ENCODE measurements around the gene CHTF18.

The CHTF18 gene

GRCh38 chr16:759110-759910, 29.1 kb upstream of the CHTF18 start:
- DNase-seq: no peak
- intact Hi-C loops (cut with DNase I): no loop called here

GRCh38 chr16:760065-760464, 28.4 kb upstream of the CHTF18 start:
- intact Hi-C loops (cut with DNase I): no loop called here
- DNase-seq: no peak

DNA sequence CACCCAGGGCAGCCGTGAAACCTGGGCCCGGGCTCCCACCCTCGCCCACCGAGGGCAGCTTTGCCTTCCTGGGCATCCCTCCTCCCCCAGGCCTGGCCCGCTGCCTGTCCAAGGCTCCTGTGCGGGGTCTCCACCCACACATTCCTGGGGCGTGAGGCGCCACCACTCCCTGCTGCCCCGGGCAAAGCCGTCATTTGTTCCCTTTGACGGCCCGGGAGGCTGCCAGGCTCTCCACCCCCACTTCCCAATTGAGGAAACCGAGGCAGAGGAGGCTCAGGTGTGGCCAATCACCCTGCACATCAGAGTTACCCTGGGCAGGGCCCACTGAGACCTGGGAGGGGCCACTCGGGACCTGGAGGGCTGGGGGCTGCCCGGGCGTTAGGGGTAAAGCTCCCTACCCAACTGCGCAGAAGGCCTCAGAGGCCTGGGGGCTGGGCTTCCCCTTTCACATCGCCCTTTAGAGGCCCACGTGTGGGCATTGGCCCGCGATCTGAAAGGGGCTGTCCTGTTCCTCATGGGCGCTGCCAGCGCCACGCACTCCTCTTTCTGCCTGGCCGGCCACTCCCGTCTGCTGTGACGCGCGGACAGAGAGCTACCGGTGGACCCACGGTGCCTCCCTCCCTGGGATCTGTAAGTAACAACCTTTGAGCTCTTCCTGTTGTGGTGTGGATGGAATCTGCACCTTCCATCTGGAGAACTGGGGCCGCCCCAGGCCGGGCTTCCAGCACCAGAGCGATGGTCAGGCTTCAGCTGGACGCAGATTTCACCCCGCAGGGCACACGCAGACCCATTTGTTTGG, 27.7 kb upstream of the CHTF18 start, which contains the start of gene MSLN:
Gene MSLN, plus strand, starts transcription at position 190 of the 799 bp plus-strand sequence. CDS start 1,947 bp downstream, outside the sequence.
- intact Hi-C loops (cut with DNase I): no loop called here
- DNase-seq: no peak

DNA sequence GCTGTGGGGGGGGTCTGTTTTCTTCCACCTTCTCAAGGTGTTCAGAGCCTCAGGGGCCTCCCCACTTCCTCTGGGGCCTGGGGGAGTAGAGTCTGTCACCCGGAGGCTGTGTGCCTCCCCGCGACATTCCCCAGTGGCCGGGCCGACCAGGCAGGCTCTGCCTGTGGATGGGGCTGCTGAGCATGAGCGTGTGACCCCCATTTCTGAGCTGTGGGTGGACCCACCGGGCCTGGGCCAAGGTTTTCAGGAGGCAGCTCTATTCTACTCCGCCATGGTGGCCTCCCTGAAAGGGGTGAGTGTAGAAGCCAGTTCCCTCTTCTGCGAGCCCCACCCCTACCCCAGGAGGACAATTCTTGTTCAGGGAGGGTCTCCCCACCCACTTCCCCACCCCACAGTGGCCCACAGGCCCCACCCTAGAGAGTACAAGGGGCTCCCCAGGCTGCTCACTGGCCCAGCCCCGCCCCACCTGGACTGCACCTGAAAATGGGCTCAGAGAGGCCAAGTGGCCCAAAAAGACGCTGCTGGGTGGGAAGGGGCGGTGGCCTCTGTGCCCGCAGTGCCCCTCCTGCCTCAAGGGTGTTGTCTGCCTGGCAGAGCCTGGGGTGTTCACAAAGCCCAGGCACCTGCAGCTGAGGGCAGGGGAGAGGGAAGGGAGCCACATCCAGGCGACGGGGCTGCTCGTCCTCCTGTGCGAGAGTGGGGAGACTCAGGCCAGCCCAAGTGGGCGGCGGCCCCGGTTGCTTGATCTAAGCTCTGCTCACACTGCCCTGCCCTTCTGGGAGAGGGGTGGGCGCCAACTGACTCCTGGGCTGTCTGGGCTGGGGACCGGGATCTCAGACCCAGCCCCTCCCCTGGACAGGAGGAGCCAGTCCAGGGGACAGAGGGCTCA, 26.6 kb upstream of the CHTF18 start:
- DNase-seq: no peak
- intact Hi-C loops (cut with DNase I): no loop called here

DNA sequence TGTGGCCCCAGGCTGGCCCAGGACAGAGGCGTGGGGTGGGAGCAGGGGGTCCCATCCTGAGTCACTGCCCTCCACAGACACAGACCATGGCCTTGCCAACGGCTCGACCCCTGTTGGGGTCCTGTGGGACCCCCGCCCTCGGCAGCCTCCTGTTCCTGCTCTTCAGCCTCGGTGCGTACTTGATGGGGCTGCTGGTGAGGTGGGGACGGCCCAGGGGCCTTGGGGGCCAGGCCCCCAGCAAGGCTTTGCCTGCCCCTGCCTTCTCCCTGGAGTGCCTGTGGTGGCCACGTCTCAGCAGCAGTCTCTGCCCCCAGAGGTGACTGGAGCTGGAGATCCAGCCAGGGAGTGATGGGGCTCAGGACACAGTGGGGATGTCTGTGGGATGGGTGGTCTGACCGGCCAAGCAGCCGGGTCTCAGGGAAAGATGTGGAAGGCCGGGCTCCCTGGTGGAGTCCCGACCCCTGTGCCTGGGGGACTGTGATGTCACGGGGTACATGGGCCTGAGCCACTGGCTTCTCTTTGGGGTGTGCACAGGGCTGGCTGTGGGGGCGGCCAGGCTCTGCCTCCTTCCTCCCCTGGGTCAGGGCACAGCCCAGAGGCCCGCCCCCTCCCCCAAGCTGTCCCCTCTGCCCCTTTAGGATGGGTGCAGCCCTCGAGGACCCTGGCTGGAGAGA, 25.7 kb upstream of the CHTF18 start:
- no peak for DNase-seq
- intact Hi-C loops (cut with DNase I): no loop called here

DNA sequence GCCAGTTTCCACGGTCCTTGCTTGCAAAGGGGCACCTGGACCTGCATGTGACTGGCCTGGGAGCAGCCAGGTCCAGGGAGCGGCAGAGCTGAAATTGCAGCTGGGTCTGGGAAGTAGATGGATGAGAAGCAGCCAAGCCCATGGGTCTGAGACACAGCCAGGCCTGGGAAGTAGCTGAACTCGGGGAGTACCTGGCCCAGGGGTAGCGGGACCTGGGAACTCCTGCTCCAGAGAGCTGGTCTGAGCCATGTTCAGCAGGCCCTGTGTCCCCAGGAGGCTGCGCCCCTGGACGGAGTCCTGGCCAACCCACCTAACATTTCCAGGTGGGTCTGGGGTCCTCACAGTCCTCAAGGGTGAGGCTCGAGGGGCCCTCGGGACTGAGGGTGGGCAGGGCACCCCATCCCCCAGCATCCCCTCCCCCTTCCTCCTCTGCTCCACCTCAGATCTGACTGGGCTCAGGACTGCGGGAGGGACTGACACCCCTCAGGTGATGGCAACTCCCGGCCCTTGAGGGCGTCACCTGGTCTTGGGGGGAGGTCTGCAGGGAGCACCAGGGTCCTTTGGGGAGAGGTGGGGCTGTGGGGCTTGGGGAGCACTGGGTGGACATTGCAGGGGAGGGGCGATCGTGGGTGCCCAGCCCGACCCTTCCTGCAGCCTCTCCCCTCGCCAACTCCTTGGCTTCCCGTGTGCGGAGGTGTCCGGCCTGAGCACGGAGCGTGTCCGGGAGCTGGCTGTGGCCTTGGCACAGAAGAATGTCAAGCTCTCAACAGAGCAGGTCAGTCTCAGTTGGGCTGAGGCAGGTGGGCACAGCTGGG, 24.8 kb upstream of the CHTF18 start:
- intact Hi-C loops (cut with DNase I): no loop called here
- no peak for DNase-seq

GRCh38 chr16:764184-764750, 24.2 kb upstream of the CHTF18 start:
- intact Hi-C loops (cut with DNase I): no loop called here

GRCh38 chr16:764848-765487, 23.5 kb upstream of the CHTF18 start:
- DNase-seq: no peak
- intact Hi-C loops (cut with DNase I): no loop called here

More at GRCh38 chr16:764184-764750, 24.2 kb upstream of the CHTF18 start:
- DNase-seq: no peak

GRCh38 chr16:765488-765865, 22.9 kb upstream of the CHTF18 start:
- no peak for DNase-seq
- intact Hi-C loops (cut with DNase I): no loop called here

GRCh38 chr16:766008-766819, 22.2 kb upstream of the CHTF18 start:
- no peak for DNase-seq
- intact Hi-C loops (cut with DNase I): no loop called here

GRCh38 chr16:766820-767640, 21.4 kb upstream of the CHTF18 start:
- no peak for DNase-seq
- intact Hi-C loops (cut with DNase I): no loop called here

GRCh38 chr16:767743-768235, 20.6 kb upstream of the CHTF18 start:
- intact Hi-C loops (cut with DNase I): no loop called here
- DNase-seq: no peak

GRCh38 chr16:768428-768827, 20.0 kb upstream of the CHTF18 start:
- DNase-seq: no peak
- intact Hi-C loops (cut with DNase I): no loop called here

GRCh38 chr16:769184-769784, 19.1 kb upstream of the CHTF18 start:
- peak in 1 of 10 donors; percentile 67 for DNase-seq
- intact Hi-C loops (cut with DNase I): no loop called here

- intact Hi-C loops (cut with DNase I): no loop called here
- no peak for DNase-seq
Observed at GRCh38 chr16:769934-770333, 18.5 kb upstream of the CHTF18 start.

DNA sequence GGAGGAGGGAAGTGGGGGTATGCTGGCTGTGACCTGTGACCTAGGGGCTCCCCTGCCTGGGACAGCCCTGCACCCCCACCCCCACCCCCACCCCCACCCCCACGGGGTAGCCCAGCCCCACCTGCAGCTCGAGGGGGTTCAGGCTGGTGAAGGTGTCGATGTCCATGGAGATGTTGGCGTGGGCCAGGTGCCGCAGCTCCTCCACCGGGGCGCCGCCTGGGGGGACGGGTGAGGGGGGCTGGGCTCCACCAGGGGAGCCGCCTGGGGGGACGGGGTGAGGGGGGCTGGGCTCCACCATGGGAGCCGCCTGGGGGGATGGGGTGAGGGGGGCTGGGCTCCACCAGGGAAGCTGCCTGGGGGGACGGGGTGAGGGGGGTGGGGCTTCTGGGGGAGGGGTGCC, 18.0 kb upstream of the CHTF18 start:
- intact Hi-C loops (cut with DNase I): no loop called here
- no peak for DNase-seq
